Uterus (tissue), 4 donors: Measurements from ENCODE around the gene PLP2. TPM values are rescaled to one million over a fixed set of nuclear protein-coding genes. Genes with fewer than 3 reads are reported as not detected.

Source experiments
- DNase-seq, 2 donors: peaks; one replicate each; pipeline ENCODE4 v3.0.0-alpha.2; 2019 to 2020
- H3K27ac ChIP-seq, 2 donors: fragments of 200-600 bp; sonication (generic); 1 replicate in 1 of 2; 2 replicates in 1 of 2; pipeline ENCODE4 v1.5.1; 2016 to 2018
- H3K27me3 ChIP-seq, 2 donors: fragments of 200-600 bp; sonication (generic); one replicate each; pipeline ENCODE4 v1.5.1; 2018 to 2019; ENCODE audit warnings: control low read depth in 1 of 2
- H3K36me3 ChIP-seq, 2 donors: fragments of 200-600 bp; sonication (generic); one replicate each; pipeline ENCODE4 v1.5.1; 2019; ENCODE audit warnings: control low read depth in 1 of 2
- H3K4me1 ChIP-seq, 2 donors: fragments of 200-600 bp; sonication (generic); one replicate each; pipeline ENCODE4 v1.5.1; 2018 to 2019; ENCODE audit warnings: control low read depth in 1 of 2
- H3K4me3 ChIP-seq, 2 donors: fragments of 200-600 bp; sonication (generic); 1 replicate in 1 of 2; 2 replicates in 1 of 2; pipeline ENCODE4 v1.5.1; 2018 to 2019; ENCODE audit warnings: mild to moderate bottlenecking in 1 of 2
- H3K9me3 ChIP-seq, 2 donors: fragments of 200-600 bp; sonication (generic); one replicate each; pipeline ENCODE4 v1.5.1; 2019; ENCODE audit warnings: control low read depth in 1 of 2
- POLR2A ChIP-seq, 2 donors: fragments of 450-650 bp; IDR thresholded peaks; one replicate each; pipeline ENCODE4 v1.6.1; 2016; ENCODE audit warnings: antibody characterized with exemption in 2 of 2, mild to moderate bottlenecking in 1 of 2, moderate library complexity in 1 of 2
- intact Hi-C: fragments of 100-400 bp; cut with DNase I; formaldehyde crosslinking; loops from one replicate; pipeline ENCODE4 v1.15.1; 2023; ENCODE audit warnings: low total_unique reads
- total RNA-seq, 4 donors: library from RNA; depleted of rRNA in 3 of 4; stranded (reverse); fragments of >200 nt in 3 of 4; gene quantifications; one replicate each; pipeline versions ENCODE4 v1.1.0 to v1.2.4, GENCODE V29; 2014 to 2023
- TF ChIP-seq, protein P1 (sequence below), 4 experiments: fragments of 200-600 bp in 2 of 4; fragments of 450-650 bp in 2 of 4; sonication (generic) in 2 of 4; IDR thresholded peaks; one replicate each; pipeline ENCODE4 v1.5.1; 2016 to 2019; ENCODE audit warnings: antibody characterized with exemption in 4 of 4, mild to moderate bottlenecking in 2 of 4, moderate library complexity in 1 of 4
- donor health status: DM: yes; HTN: yes; CAD: no.

Gene PLP2
- total RNA-seq, 4 donors from 2014 or later = 2.6 to 171 (median 23.3) TPM

GRCh38 chrX:49161632-49162031 lies 10.1 kb upstream of the PLP2 start:
- Histone ChIP-seq H3K4me1 (no peaks in the 10 kb centered on the region), H3K36me3 (no peaks in the 10 kb centered on the region), H3K9me3 (no peaks in the 10 kb centered on the region), H3K27ac (no peak overlapping the region), H3K27me3 (no peaks in the 10 kb centered on the region), H3K4me3 (no peak overlapping the region)
- no peak for TF ChIP-seq POLR2A (IDR thresholded peaks at IDR 0.05)
- TF ChIP-seq, protein P1, sequence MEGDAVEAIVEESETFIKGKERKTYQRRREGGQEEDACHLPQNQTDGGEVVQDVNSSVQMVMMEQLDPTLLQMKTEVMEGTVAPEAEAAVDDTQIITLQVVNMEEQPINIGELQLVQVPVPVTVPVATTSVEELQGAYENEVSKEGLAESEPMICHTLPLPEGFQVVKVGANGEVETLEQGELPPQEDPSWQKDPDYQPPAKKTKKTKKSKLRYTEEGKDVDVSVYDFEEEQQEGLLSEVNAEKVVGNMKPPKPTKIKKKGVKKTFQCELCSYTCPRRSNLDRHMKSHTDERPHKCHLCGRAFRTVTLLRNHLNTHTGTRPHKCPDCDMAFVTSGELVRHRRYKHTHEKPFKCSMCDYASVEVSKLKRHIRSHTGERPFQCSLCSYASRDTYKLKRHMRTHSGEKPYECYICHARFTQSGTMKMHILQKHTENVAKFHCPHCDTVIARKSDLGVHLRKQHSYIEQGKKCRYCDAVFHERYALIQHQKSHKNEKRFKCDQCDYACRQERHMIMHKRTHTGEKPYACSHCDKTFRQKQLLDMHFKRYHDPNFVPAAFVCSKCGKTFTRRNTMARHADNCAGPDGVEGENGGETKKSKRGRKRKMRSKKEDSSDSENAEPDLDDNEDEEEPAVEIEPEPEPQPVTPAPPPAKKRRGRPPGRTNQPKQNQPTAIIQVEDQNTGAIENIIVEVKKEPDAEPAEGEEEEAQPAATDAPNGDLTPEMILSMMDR (IDR thresholded peaks at IDR 0.05) = no peak
- DNase-seq = no peak
- intact Hi-C loops = no loop called here

- Histone ChIP-seq H3K4me3 (peak within 1 kb of the TSS; percentile 26 to 37), H3K4me1 (no peaks in the 10 kb centered on the region), H3K27ac (peak within 1 kb of the TSS; percentile 85 to 93), H3K9me3 (no peaks in the 10 kb centered on the region), H3K36me3 (no peaks in the 10 kb centered on the region), H3K27me3 (no peaks in the 10 kb centered on the region)
- TF ChIP-seq, protein P1 (IDR thresholded peaks at IDR 0.05) = no peak
- TF ChIP-seq POLR2A (IDR thresholded peaks at IDR 0.05) = no peak
- intact Hi-C loops = no loop called here
- no peak for DNase-seq
Observed at GRCh38 chrX:49162620-49163019, 9.1 kb upstream of the PLP2 start, which contains the start of gene MAGIX. Gene MAGIX (plus strand): TSS chrX:49162758. CDS start chrX:49162890, 132 bp downstream.

DNA sequence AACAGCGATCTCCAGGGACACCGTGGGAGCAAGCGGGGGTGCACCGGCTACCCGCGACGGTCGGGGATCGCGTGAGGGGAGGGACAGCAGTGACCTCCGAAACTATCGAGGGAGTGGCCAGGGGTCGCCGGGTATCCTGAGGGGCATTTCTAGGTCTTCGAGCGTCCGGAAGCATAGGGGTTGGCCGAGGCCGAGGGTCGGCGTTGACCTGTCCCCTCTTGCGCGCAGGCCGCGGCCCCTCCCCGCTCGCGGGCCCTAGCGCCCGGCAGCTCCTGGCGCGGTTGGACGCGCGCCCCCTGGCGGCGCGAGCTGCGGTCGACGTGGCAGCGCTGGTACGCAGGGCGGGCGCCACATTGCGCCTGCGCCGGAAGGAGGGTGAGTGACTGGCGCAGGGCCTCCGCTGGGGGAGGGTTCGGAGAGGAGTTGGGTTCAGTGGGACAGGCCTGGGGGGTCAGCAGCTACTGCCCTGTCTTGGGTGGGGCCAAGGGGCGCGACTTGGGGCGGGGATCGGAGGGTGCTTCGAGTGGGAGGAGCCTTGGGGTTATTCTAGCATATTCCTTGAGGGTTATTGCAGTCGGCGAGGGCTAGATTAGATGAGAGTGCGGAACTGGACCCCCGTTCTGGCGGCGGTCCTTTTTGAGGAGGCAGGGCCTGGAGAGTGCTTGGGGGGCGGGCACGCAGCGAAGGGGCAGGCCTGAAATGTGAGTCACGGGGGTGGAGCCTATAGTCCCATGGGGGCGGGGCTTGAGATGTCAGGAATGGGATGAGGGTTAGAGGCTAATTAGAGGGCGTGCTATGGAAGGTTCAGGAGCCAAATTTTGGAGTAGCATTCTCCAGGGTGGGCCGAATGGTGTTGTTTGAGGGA lies 7.9 kb upstream of the PLP2 start:
- H3K4me1 ChIP-seq = no peaks in the 10 kb centered on the region
- TF ChIP-seq POLR2A (IDR thresholded peaks at IDR 0.05) = peak; percentile 25 to 76
- TF ChIP-seq, protein P1 (IDR thresholded peaks at IDR 0.05) = peak; percentile 38 to 94 (median 84)
- no peaks in the 10 kb centered on the region for H3K36me3 ChIP-seq
- H3K27me3 ChIP-seq = no peaks in the 10 kb centered on the region
- DNase-seq = peak; percentile 88 to 89
- H3K4me3 ChIP-seq = peak overlapping the region; percentile 26 to 37
- H3K9me3 ChIP-seq = no peaks in the 10 kb centered on the region
- peak overlapping the region; percentile 85 to 93 for H3K27ac ChIP-seq
- intact Hi-C loops = no loop called here

- no peaks in the 10 kb centered on the region for H3K36me3 ChIP-seq
- H3K4me3 ChIP-seq = no peak overlapping the region
- DNase-seq = no peak
- no peaks in the 10 kb centered on the region for H3K9me3 ChIP-seq
- no peaks in the 10 kb centered on the region for H3K4me1 ChIP-seq
- intact Hi-C loops = no loop called here
- TF ChIP-seq, protein P1 (IDR thresholded peaks at IDR 0.05) = no peak
- TF ChIP-seq POLR2A (IDR thresholded peaks at IDR 0.05) = no peak
- no peaks in the 10 kb centered on the region for H3K27me3 ChIP-seq
- H3K27ac ChIP-seq = peak overlapping the region; percentile 85 to 93
Observed at GRCh38 chrX:49164589-49165360, 6.9 kb upstream of the PLP2 start.
